Fibroblast of villous mesenchyme (primary cell): Measurements from ENCODE around the gene STX3. TPM values are rescaled to one million over a fixed set of nuclear protein-coding genes. Genes with fewer than 3 reads are reported as not detected.
"Not testable (repeated sequence)": the region's sequence is repeated elsewhere in the genome, so short reads cannot be mapped to it uniquely, and the experiment has no call there.

Experiments
- DNase-seq: peaks from one replicate; pipeline ENCODE4 v3.0.0-alpha.2; 2010; ENCODE audit warnings: low read depth
- H3K4me3 ChIP-seq: 2 replicates; pipeline ENCODE4 v1.5.1; 2011; ENCODE audit warnings: low read depth, mild to moderate bottlenecking, low read length
- total RNA-seq: library from RNA; depleted of rRNA; stranded (reverse); fragments of >200 nt; gene quantifications from 2 replicates; pipeline ENCODE4 v1.2.3, GENCODE V29; 2012
- TF ChIP-seq, protein P1 (sequence below): IDR thresholded peaks from 2 replicates; pipeline ENCODE4 v1.5.1; 2012; ENCODE audit warnings: low read depth, mild to moderate bottlenecking, low read length; ENCODE audit not compliant: insufficient read depth

The STX3 gene
- total RNA-seq, 1 donor, result 33.7 TPM

DNA sequence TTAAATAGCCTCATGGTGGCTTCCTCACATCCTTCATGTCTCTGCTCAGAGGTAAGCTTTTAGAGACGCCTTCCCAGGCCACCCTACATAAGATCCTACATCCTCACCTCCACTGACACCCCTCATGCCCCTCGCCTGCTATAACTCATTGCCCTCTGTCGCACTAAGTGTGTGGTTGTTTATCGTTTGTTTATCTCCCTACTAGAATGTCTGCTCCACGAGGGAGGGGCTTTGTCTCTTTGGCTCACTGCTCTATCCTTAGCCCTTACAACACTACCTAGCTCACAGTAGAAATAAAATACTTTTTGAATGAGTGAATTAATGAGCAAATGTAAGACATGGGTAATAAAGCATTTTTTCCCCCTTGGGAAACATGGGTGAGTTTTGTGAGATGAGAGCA is 91.4 kb downstream of the STX3 start:
- no peak overlapping the region for H3K4me3 ChIP-seq
- TF ChIP-seq, protein P1, sequence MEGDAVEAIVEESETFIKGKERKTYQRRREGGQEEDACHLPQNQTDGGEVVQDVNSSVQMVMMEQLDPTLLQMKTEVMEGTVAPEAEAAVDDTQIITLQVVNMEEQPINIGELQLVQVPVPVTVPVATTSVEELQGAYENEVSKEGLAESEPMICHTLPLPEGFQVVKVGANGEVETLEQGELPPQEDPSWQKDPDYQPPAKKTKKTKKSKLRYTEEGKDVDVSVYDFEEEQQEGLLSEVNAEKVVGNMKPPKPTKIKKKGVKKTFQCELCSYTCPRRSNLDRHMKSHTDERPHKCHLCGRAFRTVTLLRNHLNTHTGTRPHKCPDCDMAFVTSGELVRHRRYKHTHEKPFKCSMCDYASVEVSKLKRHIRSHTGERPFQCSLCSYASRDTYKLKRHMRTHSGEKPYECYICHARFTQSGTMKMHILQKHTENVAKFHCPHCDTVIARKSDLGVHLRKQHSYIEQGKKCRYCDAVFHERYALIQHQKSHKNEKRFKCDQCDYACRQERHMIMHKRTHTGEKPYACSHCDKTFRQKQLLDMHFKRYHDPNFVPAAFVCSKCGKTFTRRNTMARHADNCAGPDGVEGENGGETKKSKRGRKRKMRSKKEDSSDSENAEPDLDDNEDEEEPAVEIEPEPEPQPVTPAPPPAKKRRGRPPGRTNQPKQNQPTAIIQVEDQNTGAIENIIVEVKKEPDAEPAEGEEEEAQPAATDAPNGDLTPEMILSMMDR, result no peak
- DNase-seq, result no peak

DNA sequence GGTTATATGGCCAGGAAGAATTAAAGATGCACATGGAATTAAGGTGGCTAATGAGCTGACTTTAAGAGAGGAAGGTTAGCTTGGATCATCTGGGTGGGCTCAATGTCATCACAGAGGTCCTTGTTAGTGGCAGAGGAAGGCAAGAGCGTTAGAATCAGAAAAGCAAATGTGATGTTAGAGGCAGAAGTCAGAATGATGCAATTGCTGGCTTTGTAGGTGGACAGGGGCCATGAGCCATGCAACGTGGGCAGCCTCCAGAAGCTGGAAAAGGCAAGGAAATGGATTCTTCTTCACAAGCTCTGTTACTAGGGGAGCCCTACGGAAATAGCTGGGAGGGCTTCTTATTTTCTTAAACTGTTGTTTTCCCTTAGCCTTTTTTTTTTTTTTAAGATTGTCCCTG is 92.5 kb downstream of the STX3 start:
- no peak overlapping the region for H3K4me3 ChIP-seq
- TF ChIP-seq, protein P1, result no peak
- no peak for DNase-seq

DNA sequence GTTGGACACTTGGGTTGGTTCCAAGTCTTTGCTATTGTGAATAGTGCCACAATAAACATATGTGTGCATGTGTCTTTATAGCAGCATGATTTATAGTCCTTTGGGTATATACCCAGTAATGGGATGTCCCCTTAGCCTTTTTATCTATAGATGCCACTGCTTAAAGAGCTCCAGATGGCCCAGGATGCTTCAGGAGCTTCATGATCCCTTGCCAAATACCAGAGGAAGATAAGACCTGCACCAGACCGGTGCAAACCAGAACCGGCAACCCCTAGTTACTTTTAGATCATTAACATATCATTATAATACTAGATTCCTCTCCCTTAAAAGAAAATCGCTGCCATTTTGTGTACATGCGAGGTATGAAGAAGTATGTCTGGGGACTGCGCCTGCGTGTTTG is 93.3 kb downstream of the STX3 start:
- not testable (repeated sequence) for DNase-seq, H3K4me3 ChIP-seq

DNA sequence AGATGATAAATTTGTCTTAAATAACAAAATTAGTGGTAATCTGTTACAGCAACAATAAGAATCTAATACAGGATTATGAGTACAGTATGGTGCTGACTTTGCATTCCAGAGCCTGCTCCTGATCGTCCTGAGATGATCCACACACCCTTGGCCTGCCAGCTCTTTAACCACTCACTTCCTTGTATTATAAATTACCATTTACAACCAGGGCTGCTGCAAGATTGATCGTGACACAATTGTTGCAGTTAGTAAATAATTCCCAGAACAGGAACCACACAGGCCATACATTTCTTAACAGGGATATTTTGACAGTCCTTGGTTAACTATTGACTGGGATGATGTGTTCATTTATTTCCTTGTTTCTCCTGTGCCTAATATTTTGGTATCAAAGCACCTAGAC is 94.0 kb downstream of the STX3 start:
- TF ChIP-seq, protein P1, result no peak
- H3K4me3 ChIP-seq, result no peak overlapping the region
- no peak for DNase-seq

DNA sequence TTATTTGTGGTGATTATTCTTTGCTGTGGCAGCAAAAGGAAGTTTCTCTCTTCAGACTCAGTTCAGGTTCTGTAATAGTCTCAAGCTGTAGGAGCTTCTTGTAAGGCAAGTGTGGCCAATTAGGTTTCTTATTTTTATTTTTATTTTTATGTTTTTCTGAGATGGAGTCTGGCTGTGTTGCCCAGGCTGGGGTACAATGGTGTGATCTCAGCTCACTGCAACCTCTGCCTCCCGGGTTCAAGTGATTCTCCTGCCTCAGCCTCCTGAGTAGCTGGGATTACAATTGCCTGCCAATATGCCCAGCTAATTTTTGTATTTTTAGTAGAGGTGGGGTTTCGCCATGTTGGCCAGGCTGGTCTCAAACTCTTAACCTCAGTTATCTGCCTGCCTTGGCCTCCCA is 94.4 kb downstream of the STX3 start:
- not testable (repeated sequence) for H3K4me3 ChIP-seq, DNase-seq

DNA sequence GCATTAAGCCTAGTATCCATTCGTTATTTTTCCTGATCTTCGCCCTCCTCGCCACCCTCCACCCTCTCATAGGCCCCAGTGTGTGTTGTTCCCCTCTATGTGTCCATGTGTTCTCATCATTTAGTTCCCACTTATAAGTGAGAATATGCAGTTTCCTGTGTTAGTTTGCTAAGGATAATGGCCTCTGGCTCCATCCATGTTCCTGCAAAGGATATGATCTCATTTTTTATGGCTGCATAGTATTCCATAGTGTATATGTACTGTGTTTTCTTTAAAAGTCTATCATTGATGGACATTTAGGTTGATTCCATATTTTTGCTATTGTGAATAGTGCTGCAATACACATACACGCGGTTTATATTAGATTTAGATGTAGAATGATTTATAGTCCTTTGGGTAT is 96.2 kb downstream of the STX3 start:
- not testable (repeated sequence) for DNase-seq, H3K4me3 ChIP-seq

DNA sequence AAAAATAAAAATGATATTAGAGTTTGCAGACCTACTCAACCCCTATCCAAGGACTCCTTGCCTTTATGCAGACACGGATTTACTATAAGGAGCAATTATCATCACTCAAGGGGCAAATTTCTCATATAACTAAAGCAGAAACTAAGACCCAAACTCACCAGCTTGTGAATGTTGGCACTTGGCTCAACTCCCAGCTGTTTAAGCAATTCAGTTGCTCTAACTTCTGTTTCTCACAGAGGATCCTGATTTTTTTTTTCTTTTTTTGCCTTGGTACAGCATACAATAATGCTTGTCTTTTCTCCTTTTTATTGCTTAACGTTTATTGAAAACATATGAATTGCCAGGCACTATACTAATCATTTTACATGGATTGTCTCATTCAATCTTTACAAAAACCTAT is 99.7 kb downstream of the STX3 start:
- TF ChIP-seq, protein P1, result no peak
- DNase-seq, result no peak
- no peak overlapping the region for H3K4me3 ChIP-seq

Other genes starting within 250 kb of the STX3 start
- gene OR4D9, start 243.8 kb upstream of the STX3 start, total RNA-seq, result under 0.01 TPM in 1 of 2 replicates, not detected in the other
- 34.8 and 44.0 TPM in 2 replicates for gene OSBP, start 139.6 kb upstream of the STX3 start, total RNA-seq
- gene PATL1, start 86.3 kb upstream of the STX3 start, total RNA-seq, result 15.5 and 17.1 TPM in 2 replicates
- not detected in 2 replicates for gene OR10V1, start 41.5 kb upstream of the STX3 start, total RNA-seq
- 37.4 and 44.5 TPM in 2 replicates for gene MRPL16, start 55.4 kb downstream of the STX3 start, total RNA-seq
- gene CBLIF, start 90.1 kb downstream of the STX3 start, total RNA-seq, result not detected in 2 replicates
- not detected in 2 replicates for gene TCN1, start 111.1 kb downstream of the STX3 start, total RNA-seq
- gene OOSP3, start 123.4 kb downstream of the STX3 start, total RNA-seq, result not detected in 2 replicates
- gene OOSP1, start 183.1 kb downstream of the STX3 start, total RNA-seq, result not detected in 2 replicates
- not detected in 2 replicates for gene OOSP4A, start 208.7 kb downstream of the STX3 start, total RNA-seq